Stimulated activated memory B cell treated with anti-CD40 and anti-IgM and Interleukin-4, amounts not matched to agents 10 μg/mL and 1 μg/mL and 100 μg/mL, for 72 hours (primary cell): ENCODE measurements around the gene ZBTB32.

ENCODE experiments used
- ATAC-seq: fragments of 150-1000 bp; cut with Tn5 transposase; 2 replicates; pipeline ENCODE4 v1.10.0; 2021
- H3K27ac Mint-ChIP-seq: one replicate; pipeline ENCODE4 v1.8.0; 2022; ENCODE audit warnings: mild to moderate bottlenecking, mixed read lengths
- H3K27me3 Mint-ChIP-seq: one replicate; pipeline ENCODE4 v1.8.0; 2022; ENCODE audit warnings: mixed read lengths
- H3K36me3 Mint-ChIP-seq: one replicate; pipeline ENCODE4 v1.8.0; 2022; ENCODE audit warnings: mixed read lengths
- H3K4me1 Mint-ChIP-seq: one replicate; pipeline ENCODE4 v1.8.0; 2022; ENCODE audit warnings: mixed read lengths
- H3K4me3 Mint-ChIP-seq: one replicate; pipeline ENCODE4 v1.8.0; 2022; ENCODE audit warnings: mild to moderate bottlenecking, moderate library complexity, mixed read lengths
- H3K9me3 Mint-ChIP-seq: one replicate; pipeline ENCODE4 v1.8.0; 2022; ENCODE audit warnings: mixed read lengths

Gene ZBTB32

DNA sequence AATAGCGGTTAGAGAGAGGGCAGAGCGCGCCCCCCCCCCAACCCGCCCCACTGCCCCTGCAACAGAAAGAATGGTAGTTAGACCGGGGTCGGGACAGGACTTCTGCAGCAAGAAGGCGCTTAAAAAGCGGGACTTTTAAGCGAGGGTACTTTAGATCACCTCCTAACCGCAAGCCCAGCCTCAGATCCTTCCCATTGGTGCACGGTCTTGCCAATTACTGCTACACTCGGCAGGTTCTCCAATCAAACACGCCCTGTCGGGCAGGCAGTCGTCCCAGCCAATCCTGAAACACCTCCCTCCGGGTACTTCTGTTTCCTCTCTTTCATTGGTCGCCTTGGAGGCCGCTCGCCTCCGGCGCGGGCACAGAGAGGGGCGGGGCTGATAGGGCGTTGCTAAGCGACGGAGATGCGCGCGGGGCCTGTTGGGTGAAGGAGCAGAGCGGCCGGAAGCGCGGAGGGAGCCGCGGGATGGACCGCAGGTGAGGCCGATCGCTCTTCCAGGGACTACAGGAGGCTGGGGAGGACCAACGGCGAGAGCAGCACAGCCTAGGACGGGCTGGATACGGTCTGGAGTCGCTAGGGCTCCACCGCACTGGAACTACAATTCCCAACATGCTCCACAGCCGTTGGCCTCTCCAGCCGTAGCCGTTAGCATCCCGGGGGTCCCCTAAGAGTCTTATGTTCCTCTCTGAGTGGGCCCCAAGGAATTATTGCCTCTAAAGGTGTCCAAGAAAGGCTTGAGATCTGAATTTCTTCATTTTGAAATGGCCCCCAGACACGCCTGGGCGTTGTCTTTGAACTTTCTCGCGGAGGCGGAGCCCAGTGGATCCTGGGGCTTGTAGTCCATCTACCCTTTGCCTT, 53.6 kb downstream of the ZBTB32 start, which contains the start of gene PROSER3:
Gene PROSER3, plus strand, starts transcription at position 428 of the 860 bp plus-strand sequence. Its CDS starts 40 bp downstream, at position 468.
- Mint-ChIP-seq H3K27me3 (peaks cover 31% of the 10 kb centered on the region), H3K9me3 (no peaks in the 10 kb centered on the region), H3K4me3 (peak within 1 kb of the TSS; percentile 86), H3K27ac (peak within 1 kb of the TSS; percentile 87), H3K4me1 (peaks cover 39% of the 10 kb centered on the region), H3K36me3 (peaks cover 40% of the 10 kb centered on the region)
- ATAC-seq: peak; percentile 99

DNA sequence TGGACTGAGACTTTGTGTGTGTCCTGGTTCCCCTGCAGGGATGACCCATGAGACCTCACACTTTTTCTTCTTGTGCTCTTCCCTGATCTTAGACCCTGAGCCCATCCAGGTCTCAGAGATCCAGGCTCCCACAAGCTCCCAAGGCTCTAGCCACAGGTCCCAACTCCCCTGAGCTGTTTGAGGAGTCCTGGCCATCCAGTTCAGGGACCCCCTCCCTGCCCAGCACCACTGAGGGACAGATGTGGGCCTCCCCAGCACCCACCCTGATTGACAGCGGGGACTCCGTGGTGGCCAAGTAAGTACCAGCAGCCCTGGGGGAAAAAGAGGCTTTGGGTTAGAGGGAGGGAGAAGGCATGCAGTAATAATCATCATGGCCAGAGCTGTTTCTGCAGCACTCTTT, 55.3 kb downstream of the ZBTB32 start:
- H3K9me3 Mint-ChIP-seq: no peaks in the 10 kb centered on the region
- peak overlapping the region; percentile 57 for H3K4me3 Mint-ChIP-seq
- ATAC-seq: no peak
- H3K27me3 Mint-ChIP-seq: peaks cover 23% of the 10 kb centered on the region
- H3K36me3 Mint-ChIP-seq: peaks cover 24% of the 10 kb centered on the region
- peaks cover 39% of the 10 kb centered on the region for H3K4me1 Mint-ChIP-seq
- no peak overlapping the region for H3K27ac Mint-ChIP-seq

DNA sequence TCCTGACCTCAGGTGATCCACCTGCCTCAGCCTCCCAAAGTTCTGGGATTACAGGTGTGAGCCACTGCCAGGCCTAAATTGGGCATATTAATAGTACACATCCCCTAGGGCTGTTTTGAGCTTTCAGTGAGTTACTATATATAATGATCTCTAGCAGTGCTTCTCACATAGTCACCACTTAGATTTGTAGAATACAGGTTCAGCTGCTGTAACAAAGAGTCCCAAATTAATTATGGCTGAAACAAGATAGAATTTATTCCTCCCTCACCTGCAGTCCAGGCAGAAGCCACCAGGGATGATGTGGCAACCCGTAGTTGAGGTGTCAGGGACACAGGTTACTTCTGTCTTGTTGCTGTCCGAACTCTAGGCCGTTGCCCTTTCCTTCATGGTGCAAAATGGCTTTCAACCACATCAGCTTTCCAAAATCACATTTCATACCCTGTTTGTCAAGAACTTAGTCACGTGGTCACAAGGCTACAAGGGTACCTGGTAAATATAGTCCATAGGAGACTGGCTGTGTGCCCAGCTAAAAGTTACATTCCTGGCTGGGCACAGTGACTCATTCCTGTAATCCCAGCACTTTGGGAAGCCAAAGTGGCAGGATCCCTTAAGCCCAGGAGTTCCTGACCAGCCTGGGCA, 56.5 kb downstream of the ZBTB32 start:
- H3K27ac Mint-ChIP-seq: no peak overlapping the region
- H3K4me3 Mint-ChIP-seq: no peak overlapping the region
- H3K4me1 Mint-ChIP-seq: peaks cover 31% of the 10 kb centered on the region
- no peak for ATAC-seq
- peaks cover 12% of the 10 kb centered on the region for H3K27me3 Mint-ChIP-seq
- peaks cover 25% of the 10 kb centered on the region for H3K36me3 Mint-ChIP-seq
- H3K9me3 Mint-ChIP-seq: no peaks in the 10 kb centered on the region

DNA sequence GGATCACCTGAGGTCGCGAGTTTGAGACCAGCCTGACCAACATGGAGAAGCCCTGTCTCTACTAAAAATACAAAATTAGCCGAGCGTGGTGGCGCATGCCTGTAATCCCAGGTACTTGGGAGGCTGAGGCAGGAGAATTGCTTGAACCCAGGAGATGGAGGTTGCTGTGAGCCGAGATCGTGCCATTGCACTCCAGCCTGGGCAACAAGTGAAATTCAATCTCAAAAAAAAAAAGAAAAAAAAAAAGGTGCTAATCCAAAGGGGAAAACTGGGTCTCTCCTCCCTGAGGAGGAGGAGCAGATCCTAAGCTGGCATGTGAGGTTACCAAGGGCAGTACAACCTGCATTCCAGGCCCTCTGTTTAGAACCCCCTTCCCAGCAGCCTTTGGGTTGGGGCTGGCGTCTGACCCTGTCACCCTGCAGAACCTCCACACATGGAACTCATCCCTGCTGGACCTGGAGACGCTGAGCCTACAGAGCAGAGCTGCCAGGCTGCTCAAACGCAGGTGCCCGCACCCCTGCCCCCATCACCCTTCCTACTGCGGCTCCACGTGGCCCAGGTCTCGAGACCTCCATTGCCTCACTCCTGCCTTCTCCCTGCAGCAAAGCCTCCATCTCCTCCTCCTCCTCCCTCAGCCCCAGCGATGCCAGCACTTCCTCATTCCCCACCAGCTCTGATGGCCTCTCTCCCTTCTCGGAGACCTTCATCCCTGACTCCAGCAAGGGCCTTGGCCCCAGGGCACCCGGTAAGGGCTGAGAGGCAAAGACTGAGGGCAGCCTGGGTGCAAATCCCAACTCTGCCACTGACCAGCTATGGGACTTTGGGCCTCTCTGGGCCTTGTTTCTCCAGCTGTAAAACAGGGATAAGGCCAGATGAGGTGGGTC, 60.3 kb downstream of the ZBTB32 start:
- H3K27me3 Mint-ChIP-seq: no peaks in the 10 kb centered on the region
- ATAC-seq: no peak
- peaks cover 45% of the 10 kb centered on the region for H3K36me3 Mint-ChIP-seq
- no peak overlapping the region for H3K4me3 Mint-ChIP-seq
- H3K9me3 Mint-ChIP-seq: no peaks in the 10 kb centered on the region
- H3K27ac Mint-ChIP-seq: no peak overlapping the region
- H3K4me1 Mint-ChIP-seq: peaks cover 9% of the 10 kb centered on the region
